Transverse colon (tissue), 3 donors: ENCODE measurements around the gene BMX.

Experiments
- EP300 ChIP-seq: sonication (generic); formaldehyde crosslinking; IDR thresholded peaks from one replicate; pipeline ENCODE4 v1.6.1; 2017; ENCODE audit warnings: antibody characterized with exemption, low read depth
- POLR2A ChIP-seq: fragments of 450-650 bp; IDR thresholded peaks from one replicate; pipeline ENCODE4 v1.6.1; 2016; ENCODE audit warnings: antibody characterized with exemption, mild to moderate bottlenecking, moderate library complexity
- TF ChIP-seq, protein P1 (sequence below), 5 experiments: fragments of 200-600 bp in 3 of 5; fragments of 450-650 bp in 2 of 5; sonication (generic) in 3 of 5; IDR thresholded peaks; 1 replicate in 2 of 5; 2 replicates in 3 of 5; pipeline ENCODE4 v1.5.1; 2016 to 2017; ENCODE audit warnings: antibody characterized with exemption in 5 of 5, inconsistent platforms in 3 of 5, mild to moderate bottlenecking in 2 of 5, moderate library complexity in 1 of 5

DNA sequence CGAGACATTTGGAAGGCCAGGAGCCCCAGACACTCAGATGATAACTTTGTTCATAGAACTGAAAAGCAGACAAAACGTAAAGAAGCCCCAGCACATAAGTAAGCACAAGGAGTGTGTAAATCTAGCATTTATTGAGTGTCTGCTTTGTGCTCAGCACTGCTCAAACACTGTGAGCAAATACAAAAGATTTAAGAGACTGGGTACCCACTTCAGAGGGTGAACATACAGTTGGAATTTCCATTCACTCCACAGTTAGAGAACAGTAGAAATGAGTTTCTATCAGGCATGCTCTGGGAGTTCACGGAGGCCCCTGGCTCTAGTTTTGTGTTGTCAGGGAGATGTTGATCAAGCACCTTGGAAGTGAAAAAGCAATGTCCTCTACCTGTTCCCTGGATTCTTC is 60.3 kb downstream of the BMX start:
- TF ChIP-seq, protein P1, sequence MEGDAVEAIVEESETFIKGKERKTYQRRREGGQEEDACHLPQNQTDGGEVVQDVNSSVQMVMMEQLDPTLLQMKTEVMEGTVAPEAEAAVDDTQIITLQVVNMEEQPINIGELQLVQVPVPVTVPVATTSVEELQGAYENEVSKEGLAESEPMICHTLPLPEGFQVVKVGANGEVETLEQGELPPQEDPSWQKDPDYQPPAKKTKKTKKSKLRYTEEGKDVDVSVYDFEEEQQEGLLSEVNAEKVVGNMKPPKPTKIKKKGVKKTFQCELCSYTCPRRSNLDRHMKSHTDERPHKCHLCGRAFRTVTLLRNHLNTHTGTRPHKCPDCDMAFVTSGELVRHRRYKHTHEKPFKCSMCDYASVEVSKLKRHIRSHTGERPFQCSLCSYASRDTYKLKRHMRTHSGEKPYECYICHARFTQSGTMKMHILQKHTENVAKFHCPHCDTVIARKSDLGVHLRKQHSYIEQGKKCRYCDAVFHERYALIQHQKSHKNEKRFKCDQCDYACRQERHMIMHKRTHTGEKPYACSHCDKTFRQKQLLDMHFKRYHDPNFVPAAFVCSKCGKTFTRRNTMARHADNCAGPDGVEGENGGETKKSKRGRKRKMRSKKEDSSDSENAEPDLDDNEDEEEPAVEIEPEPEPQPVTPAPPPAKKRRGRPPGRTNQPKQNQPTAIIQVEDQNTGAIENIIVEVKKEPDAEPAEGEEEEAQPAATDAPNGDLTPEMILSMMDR (IDR thresholded peaks at IDR 0.05) = no peak
- TF ChIP-seq POLR2A (no peak), EP300 (no peak)
